Measurements from ENCODE around the gene ATN1. TPM values are rescaled to one million over a fixed set of nuclear protein-coding genes. Genes with fewer than 3 reads are reported as not detected.
A peak's percentile ranks its signal among the peaks of the same experiment; 100 is the strongest.

The ATN1 gene
- total RNA-seq, 1 experiment from 2014 or later, result 144 TPM

- H3K4me1 ChIP-seq (ENCODE audit: insufficient read depth, low read length, poor library complexity, severe bottlenecking), result peaks cover 39% of the 10 kb centered on the region
- peak overlapping the region; percentile 90 for H3K27ac ChIP-seq (ENCODE audit: low read depth, low read length, poor library complexity, severe bottlenecking)
- no peaks in the 10 kb centered on the region for H3K9me3 ChIP-seq (ENCODE audit: low read depth, low read length, poor library complexity, severe bottlenecking)
- TF ChIP-seq CTCF (conservative IDR thresholded peaks at IDR 0.05; ENCODE audit: low read depth, low read length), result no peak
- TF ChIP-seq EZH2 (IDR thresholded peaks at IDR 0.05; ENCODE audit: borderline replicate concordance, low read depth, low read length, poor library complexity, severe bottlenecking), result no peak
- no peaks in the 10 kb centered on the region for H3K27me3 ChIP-seq (replicated peaks; ENCODE audit: insufficient read depth, low read depth, low read length, poor library complexity)
- BruUV-seq (replicated peaks), result no TSS peak
- ChIA-PET POLR2A (ENCODE audit: low non-redundant PET) (no interaction called here), CTCF (no interaction called here)
- intact Hi-C loops (cut with micrococcal nuclease; ENCODE audit: unreplicated experiment), result no loop called here
- peak overlapping the region; percentile 99 for H3K4me3 ChIP-seq (ENCODE audit: low read depth, low read length, poor library complexity, severe bottlenecking)
- DNase-seq (ENCODE audit: low spot score), result no peak
- peaks cover 15% of the 10 kb centered on the region for H3K36me3 ChIP-seq (ENCODE audit: insufficient read depth, low read length, poor library complexity, severe bottlenecking)
Measured at GRCh38 chr12:6928703-6929407, 1.1 kb downstream of the ATN1 start.

- TF ChIP-seq EZH2 (IDR thresholded peaks at IDR 0.05; ENCODE audit: borderline replicate concordance, low read depth, low read length, poor library complexity, severe bottlenecking) (no peak), CTCF (conservative IDR thresholded peaks at IDR 0.05; ENCODE audit: low read depth, low read length) (no peak)
- no peaks in the 10 kb centered on the region for H3K27me3 ChIP-seq (replicated peaks; ENCODE audit: insufficient read depth, low read depth, low read length, poor library complexity)
- CTCF ChIA-PET, result no interaction called here
- intact Hi-C loops (cut with micrococcal nuclease; ENCODE audit: unreplicated experiment), result no loop called here
- POLR2A ChIA-PET (ENCODE audit: low non-redundant PET), result interaction anchor here (0.6 kb wide), 1 partner anchor 48 kb away, joined by 3 read pairs; no protein-coding TSS in a partner anchor
- H3K36me3 ChIP-seq (ENCODE audit: insufficient read depth, low read length, poor library complexity, severe bottlenecking), result peaks cover 23% of the 10 kb centered on the region
- no TSS peak for BruUV-seq (replicated peaks)
- peaks cover 33% of the 10 kb centered on the region for H3K4me1 ChIP-seq (ENCODE audit: insufficient read depth, low read length, poor library complexity, severe bottlenecking)
- H3K27ac ChIP-seq (ENCODE audit: low read depth, low read length, poor library complexity, severe bottlenecking), result peak overlapping the region; percentile 90
- no peak for DNase-seq (ENCODE audit: low spot score)
- H3K9me3 ChIP-seq (ENCODE audit: low read depth, low read length, poor library complexity, severe bottlenecking), result no peaks in the 10 kb centered on the region
- H3K4me3 ChIP-seq (ENCODE audit: low read depth, low read length, poor library complexity, severe bottlenecking), result peak overlapping the region; percentile 99
Measured at GRCh38 chr12:6929466-6930452, 2.0 kb downstream of the ATN1 start.

- Histone ChIP-seq H3K9me3 (ENCODE audit: low read depth, low read length, poor library complexity, severe bottlenecking) (no peaks in the 10 kb centered on the region), H3K27ac (ENCODE audit: low read depth, low read length, poor library complexity, severe bottlenecking) (peak overlapping the region; percentile 37), H3K36me3 (ENCODE audit: insufficient read depth, low read length, poor library complexity, severe bottlenecking) (peaks cover 42% of the 10 kb centered on the region), H3K27me3 (replicated peaks; ENCODE audit: insufficient read depth, low read depth, low read length, poor library complexity) (no peaks in the 10 kb centered on the region), H3K4me3 (ENCODE audit: low read depth, low read length, poor library complexity, severe bottlenecking) (no peak overlapping the region), H3K4me1 (ENCODE audit: insufficient read depth, low read length, poor library complexity, severe bottlenecking) (peaks cover 18% of the 10 kb centered on the region)
- DNase-seq (ENCODE audit: low spot score), result no peak
- no TSS peak for BruUV-seq (replicated peaks)
- ChIA-PET CTCF (no interaction called here), POLR2A (ENCODE audit: low non-redundant PET) (no interaction called here)
- intact Hi-C loops (cut with micrococcal nuclease; ENCODE audit: unreplicated experiment), result no loop called here
- TF ChIP-seq EZH2 (IDR thresholded peaks at IDR 0.05; ENCODE audit: borderline replicate concordance, low read depth, low read length, poor library complexity, severe bottlenecking) (no peak), CTCF (conservative IDR thresholded peaks at IDR 0.05; ENCODE audit: low read depth, low read length) (no peak)
Measured at GRCh38 chr12:6932766-6933165, 5.0 kb downstream of the ATN1 start.

All from A673 (cell line).